ENCODE measurements around the gene SPACA1. TPM values are rescaled to one million over a fixed set of nuclear protein-coding genes. Genes with fewer than 3 reads are reported as not detected.

Gene SPACA1
- total RNA-seq, 3 donors from 2014 or later, result not detected

GRCh38 chr6:88062376-88062775 is 14.7 kb downstream of the SPACA1 start:
- DNase-seq, result peak in 1 of 3 donors; percentile 16
- H3K4me1 ChIP-seq (ENCODE audit: low read depth), result no peaks in the 10 kb centered on the region
- intact Hi-C loops (cut with DNase I, micrococcal nuclease), result no loop called here
- H3K9me3 ChIP-seq, result no peaks in the 10 kb centered on the region
- no peak overlapping the region for H3K4me3 ChIP-seq
- ATAC-seq, result peak; percentile 94
- no peak for TF ChIP-seq CTCF (IDR thresholded peaks at IDR 0.05)
- H3K36me3 ChIP-seq (ENCODE audit: low read depth), result no peaks in the 10 kb centered on the region

GRCh38 chr6:88072462-88072861 is 24.8 kb downstream of the SPACA1 start:
- H3K36me3 ChIP-seq (ENCODE audit: low read depth), result no peaks in the 10 kb centered on the region
- H3K9me3 ChIP-seq, result no peaks in the 10 kb centered on the region
- no peaks in the 10 kb centered on the region for H3K4me1 ChIP-seq (ENCODE audit: low read depth)
- no peak for ATAC-seq
- no peak overlapping the region for H3K4me3 ChIP-seq
- no peak for DNase-seq
- intact Hi-C loops (cut with DNase I, micrococcal nuclease), result no loop called here
- no peak for TF ChIP-seq CTCF (IDR thresholded peaks at IDR 0.05)

- no peaks in the 10 kb centered on the region for H3K9me3 ChIP-seq
- intact Hi-C loops (cut with DNase I, micrococcal nuclease), result no loop called here
- H3K4me3 ChIP-seq, result no peak overlapping the region
- no peaks in the 10 kb centered on the region for H3K4me1 ChIP-seq (ENCODE audit: low read depth)
- no peak for DNase-seq
- no peak for ATAC-seq
- TF ChIP-seq CTCF (IDR thresholded peaks at IDR 0.05), result no peak
- H3K36me3 ChIP-seq (ENCODE audit: low read depth), result no peaks in the 10 kb centered on the region
Observed at GRCh38 chr6:88074791-88075190, 27.1 kb downstream of the SPACA1 start.

GRCh38 chr6:88077305-88077704 is 29.7 kb downstream of the SPACA1 start:
- no peak for TF ChIP-seq CTCF (IDR thresholded peaks at IDR 0.05)
- no peaks in the 10 kb centered on the region for H3K4me1 ChIP-seq (ENCODE audit: low read depth)
- H3K4me3 ChIP-seq, result no peak overlapping the region
- no peak for ATAC-seq
- intact Hi-C loops (cut with DNase I, micrococcal nuclease), result no loop called here
- H3K9me3 ChIP-seq, result no peaks in the 10 kb centered on the region
- DNase-seq, result no peak
- H3K36me3 ChIP-seq (ENCODE audit: low read depth), result no peaks in the 10 kb centered on the region

GRCh38 chr6:88086792-88087191 is 39.2 kb downstream of the SPACA1 start:
- Histone ChIP-seq H3K4me1 (ENCODE audit: low read depth) (no peaks in the 10 kb centered on the region), H3K9me3 (no peaks in the 10 kb centered on the region), H3K36me3 (ENCODE audit: low read depth) (no peaks in the 10 kb centered on the region), H3K4me3 (no peak overlapping the region)
- ATAC-seq (peak; percentile 79), DNase-seq (peak in 1 of 3 donors; percentile 22)
- no peak for TF ChIP-seq CTCF (IDR thresholded peaks at IDR 0.05)
- intact Hi-C loops (cut with DNase I, micrococcal nuclease), result no loop called here

- Histone ChIP-seq H3K36me3 (ENCODE audit: low read depth) (no peaks in the 10 kb centered on the region), H3K9me3 (no peaks in the 10 kb centered on the region), H3K4me3 (no peak overlapping the region), H3K4me1 (ENCODE audit: low read depth) (no peaks in the 10 kb centered on the region)
- no peak for DNase-seq
- no peak for ATAC-seq
- TF ChIP-seq CTCF (IDR thresholded peaks at IDR 0.05), result no peak
- intact Hi-C loops (cut with DNase I, micrococcal nuclease), result no loop called here
Observed at GRCh38 chr6:88089708-88090107, 42.1 kb downstream of the SPACA1 start.

Data from mucosa of descending colon (tissue), 3 donors.